A549 treated with GW870086 at 1 μM for 4 hours (cell line): ENCODE results near the gene TBRG1. TPM values are rescaled to one million over a fixed set of nuclear protein-coding genes. Genes with fewer than 3 reads are reported as not detected.

Experiments used
- total RNA-seq: library from RNA; stranded (reverse); fragments of 200-300 nt; extraction: Qiagen RNA extraction; gene quantifications from 5 replicates; pipeline ENCODE4 v1.2.3, GENCODE V29; 2022; ENCODE audit warnings: low read depth

TBRG1 gene, protein sequence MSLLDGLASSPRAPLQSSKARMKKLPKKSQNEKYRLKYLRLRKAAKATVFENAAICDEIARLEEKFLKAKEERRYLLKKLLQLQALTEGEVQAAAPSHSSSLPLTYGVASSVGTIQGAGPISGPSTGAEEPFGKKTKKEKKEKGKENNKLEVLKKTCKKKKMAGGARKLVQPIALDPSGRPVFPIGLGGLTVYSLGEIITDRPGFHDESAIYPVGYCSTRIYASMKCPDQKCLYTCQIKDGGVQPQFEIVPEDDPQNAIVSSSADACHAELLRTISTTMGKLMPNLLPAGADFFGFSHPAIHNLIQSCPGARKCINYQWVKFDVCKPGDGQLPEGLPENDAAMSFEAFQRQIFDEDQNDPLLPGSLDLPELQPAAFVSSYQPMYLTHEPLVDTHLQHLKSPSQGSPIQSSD
- 16.2 to 18.3 TPM (median 17.7 TPM) in 5 replicates for total RNA-seq

DNA sequence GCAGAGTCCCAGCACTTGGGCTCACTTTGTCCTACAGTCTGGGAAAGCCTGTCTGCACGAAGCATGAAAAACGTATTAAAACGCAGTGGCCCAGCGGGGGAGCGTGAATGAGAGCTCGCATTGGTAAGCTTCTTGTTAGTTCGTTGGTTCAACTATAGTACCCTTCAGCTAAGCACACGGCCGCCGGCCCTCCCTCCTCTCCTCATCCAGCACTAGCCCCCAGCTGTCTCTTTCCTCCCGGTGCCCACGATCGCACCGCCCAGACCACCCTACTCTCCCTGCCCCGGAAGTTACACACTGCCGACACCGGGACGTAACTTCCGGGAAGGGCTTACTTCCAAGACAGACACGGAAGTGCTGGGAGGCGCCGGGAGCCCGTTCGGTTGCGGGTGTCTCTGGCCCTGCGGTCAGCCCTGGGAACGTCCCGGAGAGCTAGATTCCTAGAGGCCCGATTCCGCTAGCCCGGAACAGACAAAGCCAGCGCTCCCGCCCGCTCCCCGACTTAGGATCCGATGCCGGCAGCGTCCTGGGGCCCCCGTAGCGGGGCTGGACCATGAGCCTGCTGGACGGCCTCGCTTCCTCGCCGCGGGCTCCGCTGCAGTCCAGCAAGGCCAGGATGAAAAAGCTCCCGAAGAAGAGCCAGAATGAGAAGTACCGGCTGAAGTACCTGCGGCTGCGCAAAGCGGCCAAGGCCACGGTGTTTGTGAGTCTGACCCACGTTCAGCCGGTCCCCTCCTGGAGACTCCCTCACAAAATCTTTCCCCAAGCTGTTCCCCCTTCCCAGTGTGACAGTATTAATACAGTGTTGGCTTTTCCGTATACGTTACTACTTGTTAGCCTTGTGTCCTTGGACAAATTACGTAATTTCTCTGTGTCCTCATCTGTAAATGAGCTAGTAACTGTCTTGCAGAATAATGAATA, at the start of gene TBRG1:
TBRG1 (plus strand) TSS at position 334 of the 921 bp plus-strand sequence; CDS start at position 554, 220 bp downstream.

DNA sequence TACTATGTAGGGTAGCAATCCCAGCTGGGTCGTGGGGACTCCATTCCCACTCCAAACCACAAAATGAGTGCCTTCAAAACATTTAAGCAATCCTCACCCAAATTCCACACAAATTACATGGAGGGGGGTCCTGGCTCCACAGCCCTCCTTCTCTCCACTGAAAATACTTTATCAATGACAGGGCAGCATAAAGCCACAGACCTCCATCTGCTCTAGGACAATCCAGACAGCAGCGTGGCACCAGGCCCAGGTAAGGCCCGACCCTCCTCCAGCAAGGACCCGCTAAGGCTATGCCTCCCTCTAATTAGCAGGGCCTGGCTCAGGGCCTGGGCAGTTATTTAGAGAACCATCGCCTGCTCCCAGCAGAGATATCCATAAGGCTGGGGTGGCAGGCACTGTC, 11.6 kb upstream of the TBRG1 start, which contains the start of gene PANX3:
PANX3 (plus strand) TSS at position 365 of the 400 bp plus-strand sequence. CDS start 129 bp downstream, outside the sequence.

DNA sequence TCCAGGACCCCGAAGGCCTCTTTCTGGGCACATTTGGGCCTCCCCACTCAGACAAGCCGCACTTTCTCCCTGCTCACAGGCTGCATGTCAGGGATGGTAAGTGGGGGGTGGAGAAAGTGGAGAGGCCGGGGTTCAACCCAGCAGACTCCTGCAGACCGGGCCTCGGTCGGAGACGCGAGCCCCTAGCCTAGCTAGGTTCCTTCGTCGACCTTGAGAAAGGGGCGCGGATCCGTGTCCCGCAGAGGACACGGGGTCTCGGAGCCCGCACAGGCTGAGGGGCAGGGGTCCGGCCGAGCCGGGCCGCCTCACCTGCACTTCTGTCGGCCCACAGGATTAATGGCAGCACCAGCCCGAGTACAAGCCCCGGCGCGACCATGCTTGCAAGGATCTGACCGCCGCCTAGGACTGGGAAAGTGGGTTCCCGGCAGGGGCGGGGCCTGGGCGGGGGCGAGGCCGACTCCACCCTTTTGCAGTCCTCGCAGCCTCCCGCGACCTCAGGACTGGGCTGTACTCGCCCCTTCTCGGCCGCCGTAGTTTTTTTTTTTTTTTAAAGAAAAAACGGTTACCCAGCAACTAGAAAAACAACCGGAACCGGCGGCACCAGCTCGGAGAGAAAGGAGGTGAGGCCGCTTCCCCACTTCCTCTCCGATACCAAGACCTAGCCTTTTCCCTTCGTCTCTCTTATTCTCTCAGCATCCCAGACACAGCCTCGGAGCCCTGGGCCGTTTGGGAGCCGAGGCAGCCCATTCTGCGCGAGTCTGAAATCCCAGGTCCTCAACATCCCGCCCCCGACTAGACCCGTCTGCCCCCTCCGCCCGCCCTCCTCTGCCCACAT, 50.9 kb downstream of the TBRG1 start, which contains the start of the genes SIAE and SPA17:
SIAE (minus strand) TSS at position 407 of the 835 bp plus-strand sequence; CDS start at position 376, 31 bp downstream.
SPA17 (plus strand) TSS at position 572 of the 835 bp plus-strand sequence. CDS start 1,361 bp downstream, outside the sequence.

Other genes with a start within 250 kb of the TBRG1 start
- not detected in 5 replicates for gene OR8B2, start 238.4 kb upstream of the TBRG1 start, total RNA-seq
- not detected in 5 replicates for gene OR8B3, start 223.8 kb upstream of the TBRG1 start, total RNA-seq
- not detected in 5 replicates for gene OR8B4, start 198.0 kb upstream of the TBRG1 start, total RNA-seq
- gene OR8B8, start 177.2 kb upstream of the TBRG1 start, total RNA-seq: not detected in 5 replicates
- gene OR8B12, start 79.2 kb upstream of the TBRG1 start, total RNA-seq: not detected in 5 replicates
- gene OR8A1, start 52.9 kb upstream of the TBRG1 start, total RNA-seq: not detected in 5 replicates
- not detected in 5 replicates for gene PANX3, start 11.4 kb upstream of the TBRG1 start, total RNA-seq
- gene SIAE, start 50.9 kb downstream of the TBRG1 start, total RNA-seq: 12.0 to 16.7 TPM (median 15.0 TPM) in 5 replicates
- gene SPA17, start 51.0 kb downstream of the TBRG1 start, total RNA-seq: 17.7 to 30.1 TPM (median 20.1 TPM) in 5 replicates
- 6.1 to 11.4 TPM (median 9.6 TPM) in 5 replicates for gene NRGN, start 117.1 kb downstream of the TBRG1 start, total RNA-seq
- not detected in 5 replicates for gene VSIG2, start 129.4 kb downstream of the TBRG1 start, total RNA-seq
- gene ESAM, start 139.4 kb downstream of the TBRG1 start, total RNA-seq: 12.0 to 17.2 TPM (median 13.7 TPM) in 5 replicates
- gene MSANTD2, start 177.5 kb downstream of the TBRG1 start, total RNA-seq: 5.4 to 6.5 TPM (median 5.7 TPM) in 5 replicates
- gene ROBO3, start 242.6 kb downstream of the TBRG1 start, total RNA-seq: 1.9 to 2.7 TPM (median 2.1 TPM) in 5 replicates